GM10248 (cell line): ENCODE results near the gene BOK.

Experiments used
- CTCF ChIA-PET: fragments of 300-600 bp; sonication (Branson Sonifier 250); formaldehyde crosslinking; extraction: SDS; loops from one replicate; lab custom pipeline; 2021; ENCODE audit warnings: antibody characterized with exemption; lab: Yijun Ruan, JAX
- POLR2A ChIA-PET: fragments of 350-650 bp; sonication (Branson Sonifier 250); formaldehyde crosslinking; extraction: SDS; loops from one replicate; lab custom pipeline; 2020; ENCODE audit warnings: antibody characterized with exemption; lab: Yijun Ruan, JAX
- DNase-seq: peaks from one replicate; pipeline ENCODE4 v3.0.0; 2012; ENCODE audit errors: extremely low spot score
- TF ChIP-seq, protein P1 (sequence below): IDR thresholded peaks from 2 replicates; pipeline ENCODE4 v1.5.1; 2012; ENCODE audit warnings: mild to moderate bottlenecking, low read depth; ENCODE audit errors: extremely low read depth, missing control alignments, control extremely low read depth

The BOK gene

DNA sequence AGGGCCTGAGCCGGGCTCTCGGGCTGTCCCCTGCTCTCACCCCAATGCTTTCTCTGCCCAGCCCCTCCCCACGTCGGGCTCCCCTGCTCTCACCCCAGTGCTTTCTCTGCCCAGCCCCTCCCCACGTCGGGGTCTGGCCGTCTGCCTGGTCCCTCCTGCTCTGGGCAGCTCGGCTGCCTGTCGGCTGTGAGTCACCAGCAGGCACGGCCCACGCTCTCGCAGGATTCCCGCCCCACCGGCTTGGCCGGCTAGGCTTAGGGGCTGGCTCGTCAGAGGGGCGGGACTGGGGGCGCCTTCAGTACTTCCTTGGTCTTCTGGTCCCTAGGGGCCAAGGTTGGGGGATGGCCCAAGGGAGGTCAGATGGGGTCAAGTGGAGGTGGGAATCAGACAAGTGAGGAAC is 3.3 kb downstream of the BOK start:
- TF ChIP-seq, protein P1, sequence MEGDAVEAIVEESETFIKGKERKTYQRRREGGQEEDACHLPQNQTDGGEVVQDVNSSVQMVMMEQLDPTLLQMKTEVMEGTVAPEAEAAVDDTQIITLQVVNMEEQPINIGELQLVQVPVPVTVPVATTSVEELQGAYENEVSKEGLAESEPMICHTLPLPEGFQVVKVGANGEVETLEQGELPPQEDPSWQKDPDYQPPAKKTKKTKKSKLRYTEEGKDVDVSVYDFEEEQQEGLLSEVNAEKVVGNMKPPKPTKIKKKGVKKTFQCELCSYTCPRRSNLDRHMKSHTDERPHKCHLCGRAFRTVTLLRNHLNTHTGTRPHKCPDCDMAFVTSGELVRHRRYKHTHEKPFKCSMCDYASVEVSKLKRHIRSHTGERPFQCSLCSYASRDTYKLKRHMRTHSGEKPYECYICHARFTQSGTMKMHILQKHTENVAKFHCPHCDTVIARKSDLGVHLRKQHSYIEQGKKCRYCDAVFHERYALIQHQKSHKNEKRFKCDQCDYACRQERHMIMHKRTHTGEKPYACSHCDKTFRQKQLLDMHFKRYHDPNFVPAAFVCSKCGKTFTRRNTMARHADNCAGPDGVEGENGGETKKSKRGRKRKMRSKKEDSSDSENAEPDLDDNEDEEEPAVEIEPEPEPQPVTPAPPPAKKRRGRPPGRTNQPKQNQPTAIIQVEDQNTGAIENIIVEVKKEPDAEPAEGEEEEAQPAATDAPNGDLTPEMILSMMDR, result no peak
- ChIA-PET CTCF (no interaction called here), POLR2A (no interaction called here)
- DNase-seq, result no peak

DNA sequence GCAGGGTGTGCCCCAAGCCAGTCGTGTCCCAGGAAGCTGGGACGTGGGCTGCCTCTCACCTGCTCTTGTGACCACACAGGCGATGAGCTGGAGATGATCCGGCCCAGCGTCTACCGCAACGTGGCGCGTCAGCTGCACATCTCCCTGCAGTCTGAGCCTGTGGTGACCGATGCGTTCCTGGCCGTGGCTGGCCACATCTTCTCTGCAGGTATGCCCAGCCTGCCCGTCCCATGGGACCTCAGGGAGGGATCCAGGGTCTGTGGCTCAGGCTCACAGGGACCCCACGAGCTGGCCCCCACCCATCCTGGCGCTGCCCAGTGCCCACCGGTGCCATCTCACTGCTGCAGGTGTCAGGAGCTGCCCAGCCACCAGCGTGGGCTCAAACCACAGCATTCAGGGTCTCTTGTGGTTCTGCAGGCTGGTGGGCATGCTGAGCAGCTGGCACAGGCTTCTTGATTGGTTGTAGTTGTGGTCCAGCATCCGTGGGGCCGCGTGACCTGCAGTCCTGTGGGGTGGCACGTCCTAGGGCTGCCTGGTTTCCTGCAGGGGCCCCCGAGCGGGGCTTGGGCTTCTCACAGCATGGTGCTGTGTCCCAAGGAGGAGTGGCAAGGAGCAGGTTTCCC is 3.8 kb downstream of the BOK start:
- DNase-seq, result no peak
- ChIA-PET POLR2A (no interaction called here), CTCF (no interaction called here)
- TF ChIP-seq, protein P1, result no peak

DNA sequence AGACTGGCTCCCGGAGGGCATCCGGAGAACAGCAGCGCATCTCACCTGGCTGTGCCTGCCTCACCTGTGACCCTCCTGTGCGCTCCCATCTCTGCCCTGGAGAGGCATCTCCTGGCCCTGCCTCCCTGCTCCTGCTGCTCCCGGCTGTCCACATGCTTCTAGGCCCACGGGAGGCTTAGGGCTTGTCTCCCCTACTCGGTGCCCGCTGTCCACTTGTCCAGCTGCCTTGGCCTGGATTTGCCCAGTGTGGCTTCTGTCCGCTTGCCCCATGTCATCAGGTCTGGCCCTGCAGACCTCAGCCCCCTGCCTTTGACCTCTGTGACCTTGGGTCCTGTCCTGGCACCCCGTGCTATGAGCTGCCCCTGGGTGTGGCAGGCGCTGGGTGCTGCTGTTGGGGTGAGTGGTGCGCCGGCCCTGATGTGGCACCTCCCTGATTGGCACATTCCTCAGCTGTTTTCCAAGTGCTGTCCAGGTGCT is 4.5 kb downstream of the BOK start:
- ChIA-PET CTCF (no interaction called here), POLR2A (no interaction called here)
- TF ChIP-seq, protein P1, result no peak
- no peak for DNase-seq

DNA sequence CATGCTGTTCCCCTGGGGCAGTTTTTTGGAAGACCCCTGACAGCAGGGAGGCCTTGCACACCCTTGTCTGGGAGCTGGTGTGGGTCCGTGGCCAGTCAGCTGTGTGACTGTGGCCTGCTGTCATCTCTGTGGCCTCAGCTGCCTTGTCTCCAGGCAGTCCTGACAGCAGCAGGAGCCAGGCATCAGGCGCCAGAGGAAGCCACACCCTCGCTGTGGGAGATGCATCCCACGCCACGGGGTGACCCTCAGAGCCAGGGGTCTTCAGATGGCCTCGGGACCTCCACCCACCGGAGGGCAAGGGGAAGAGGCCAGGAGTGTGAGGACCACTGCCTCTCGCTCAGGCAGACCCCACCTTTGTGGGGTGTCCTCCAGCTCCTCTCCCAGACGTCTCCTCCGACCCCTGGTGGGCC is 5.0 kb downstream of the BOK start:
- ChIA-PET POLR2A (no interaction called here), CTCF (no interaction called here)
- TF ChIP-seq, protein P1, result no peak

GRCh38 chr2:241563981-241564595 is 5.5 kb downstream of the BOK start:
- ChIA-PET CTCF (no interaction called here), POLR2A (no interaction called here)
- TF ChIP-seq, protein P1, result no peak
- no peak for DNase-seq

More for the DNA sequence above, 5.0 kb downstream of the BOK start:
- DNase-seq, result no peak

GRCh38 chr2:241564596-241565410 is 6.3 kb downstream of the BOK start:
- ChIA-PET CTCF (no interaction called here), POLR2A (no interaction called here)
- no peak for DNase-seq
- TF ChIP-seq, protein P1, result no peak
